HG03565 (cell line): ENCODE measurements around the gene ARAP1.

ENCODE experiments used
- ATAC-seq: cut with Tn5 transposase; IDR thresholded peaks from one replicate; pipeline ENCODE4 v1.9.1; 2021; ENCODE audit warnings: mild to moderate bottlenecking, moderate library complexity; ENCODE audit not compliant: unreplicated experiment

The ARAP1 gene

GRCh38 chr11:72705442-72706365, 46.5 kb downstream of the ARAP1 start:
- no peak for ATAC-seq

GRCh38 chr11:72704783-72705265, 47.4 kb downstream of the ARAP1 start:
- no peak for ATAC-seq

GRCh38 chr11:72704028-72704782, 48.0 kb downstream of the ARAP1 start:
- no peak for ATAC-seq

DNA sequence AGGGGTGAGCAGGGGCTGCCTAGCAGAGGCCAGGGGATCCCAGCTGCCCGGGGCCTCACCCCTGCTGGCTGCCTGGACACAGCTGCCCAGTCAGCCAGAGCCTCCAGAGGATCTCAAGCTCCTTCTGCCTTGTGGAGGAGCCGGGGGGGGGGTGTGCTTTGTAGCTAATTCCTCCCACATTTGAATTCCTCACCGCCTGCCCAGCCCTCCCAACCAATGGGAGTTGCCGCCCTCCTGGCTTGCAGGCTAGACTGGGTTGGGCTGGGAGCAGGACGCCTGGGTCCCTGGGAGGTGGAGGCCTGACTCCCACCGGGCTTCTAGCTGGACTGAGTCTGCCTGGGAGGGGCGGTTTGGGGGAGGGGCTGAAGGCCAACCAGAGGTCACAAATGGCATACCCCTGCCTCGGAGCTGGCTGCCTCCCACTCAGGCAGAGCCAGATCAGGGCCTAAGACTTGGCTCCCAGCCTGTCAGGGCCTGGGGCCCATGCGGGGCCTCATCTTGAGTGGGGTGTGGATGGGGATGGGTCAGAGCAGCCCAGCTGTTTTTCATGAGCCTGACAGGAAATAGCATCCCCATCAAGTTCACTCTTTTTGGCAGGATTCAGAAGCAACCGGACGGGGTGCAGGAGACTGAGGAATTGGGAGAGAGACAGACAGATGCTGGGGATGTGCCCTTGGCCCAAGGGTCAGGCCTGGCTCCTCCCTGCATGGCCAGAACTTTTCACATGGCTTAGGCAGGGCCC, 48.8 kb downstream of the ARAP1 start:
- ATAC-seq, result no peak

DNA sequence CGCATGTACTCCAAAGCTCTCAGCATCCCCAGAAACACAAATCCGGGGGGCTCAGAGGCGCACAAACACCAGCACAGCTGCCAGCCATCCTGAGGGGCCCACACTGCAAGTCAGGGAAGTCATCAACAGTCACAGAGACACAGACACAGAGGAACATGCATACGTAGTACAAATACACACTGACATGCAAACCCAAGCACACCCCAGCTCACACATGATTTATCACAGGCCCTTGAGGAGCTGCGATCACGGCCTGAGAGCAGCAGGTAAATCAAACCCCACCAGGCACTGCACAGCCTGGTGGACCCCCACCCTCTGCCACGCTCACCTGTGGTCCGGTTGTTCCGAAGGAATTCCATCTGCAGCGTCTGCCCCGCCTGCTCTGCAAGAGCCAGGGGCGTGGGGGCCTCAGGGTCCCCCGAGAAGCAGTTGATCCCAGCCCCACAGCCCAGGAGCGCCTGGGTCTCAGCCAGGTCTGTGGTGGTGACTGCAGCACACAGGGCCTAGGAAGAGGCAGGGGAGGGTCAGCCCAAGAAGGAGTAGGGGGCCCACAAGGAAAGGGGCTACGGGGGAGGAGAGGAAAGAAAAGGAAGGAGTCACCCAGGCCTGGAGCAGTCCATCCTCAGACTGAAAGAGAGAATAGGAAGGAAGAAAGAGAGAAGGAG, 49.5 kb downstream of the ARAP1 start:
- no peak for ATAC-seq

DNA sequence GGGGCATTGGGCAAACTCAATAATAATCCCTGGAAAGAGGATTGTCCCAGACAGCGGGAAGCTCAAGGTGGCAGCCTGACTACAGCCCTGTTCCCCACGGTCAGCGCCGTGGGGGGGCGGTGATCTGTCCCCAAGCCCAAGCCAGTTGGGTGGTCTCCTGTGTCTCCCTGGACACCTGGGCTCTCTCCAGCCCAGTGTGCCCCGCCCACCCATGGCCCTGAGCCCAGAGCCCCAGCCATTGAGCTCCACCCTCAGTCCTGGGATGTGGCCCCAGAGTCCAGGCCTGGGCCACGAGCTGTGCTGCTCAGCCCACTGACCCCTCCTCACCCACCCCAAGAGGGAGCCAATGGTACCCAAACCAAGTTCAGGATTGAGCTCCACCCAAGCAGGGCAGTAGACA, 50.1 kb downstream of the ARAP1 start:
- no peak for ATAC-seq

- no peak for ATAC-seq
Observed at GRCh38 chr11:72701466-72701865, 50.7 kb downstream of the ARAP1 start.

GRCh38 chr11:72700146-72700545, 52.1 kb downstream of the ARAP1 start:
- no peak for ATAC-seq

DNA sequence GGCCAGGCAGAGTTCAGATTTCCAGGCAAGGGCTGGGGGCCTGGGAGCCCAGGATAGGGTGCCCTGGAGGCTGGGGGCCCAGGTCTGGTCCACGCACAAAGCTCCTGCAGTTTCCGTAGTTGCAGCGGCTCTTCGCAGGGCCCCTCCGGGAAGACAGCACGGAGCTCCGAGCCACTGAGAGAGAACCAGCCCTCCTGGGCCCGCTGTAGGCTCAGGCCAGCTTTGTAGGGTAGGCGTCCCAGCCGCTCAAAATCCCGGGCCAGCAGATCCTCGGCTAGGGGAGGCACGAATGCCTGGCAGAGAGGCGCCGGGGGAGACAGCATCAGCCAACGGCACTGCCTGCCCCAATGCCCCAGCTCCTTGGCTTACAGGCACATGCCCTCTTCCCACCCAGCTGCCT, 54.4 kb downstream of the ARAP1 start:
- no peak for ATAC-seq

GRCh38 chr11:72696866-72697700, 55.1 kb downstream of the ARAP1 start:
- no peak for ATAC-seq

- no peak for ATAC-seq
Observed at GRCh38 chr11:72695354-72695753, 56.9 kb downstream of the ARAP1 start.

GRCh38 chr11:72693271-72693968, 58.8 kb downstream of the ARAP1 start:
- no peak for ATAC-seq

GRCh38 chr11:72692498-72693237, 59.5 kb downstream of the ARAP1 start:
- ATAC-seq, result no peak

- ATAC-seq, result no peak
Observed at GRCh38 chr11:72690166-72690565, 62.0 kb downstream of the ARAP1 start.

GRCh38 chr11:72688929-72689328, 63.3 kb downstream of the ARAP1 start:
- ATAC-seq, result no peak

DNA sequence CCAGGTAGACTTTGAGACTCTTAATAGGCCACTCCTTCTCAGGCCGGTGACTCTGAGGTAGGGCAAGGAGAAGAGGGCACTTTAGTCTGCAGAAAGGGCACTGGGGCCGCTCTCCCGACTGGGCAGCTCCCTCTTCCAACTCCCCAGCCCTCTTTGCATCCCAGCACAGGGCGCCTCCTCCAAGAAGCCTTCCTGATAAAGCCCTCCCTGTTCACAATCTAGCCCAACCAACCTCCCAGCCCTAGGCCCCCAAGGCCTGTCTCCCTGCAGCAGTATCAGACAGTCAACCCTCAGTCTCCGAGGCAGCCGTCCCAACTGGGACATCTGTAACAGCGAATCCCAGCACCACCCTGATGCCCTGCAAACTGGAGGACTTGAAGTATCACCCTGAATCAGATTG, 63.7 kb downstream of the ARAP1 start:
- ATAC-seq, result no peak

GRCh38 chr11:72687326-72687725, 64.9 kb downstream of the ARAP1 start:
- no peak for ATAC-seq

DNA sequence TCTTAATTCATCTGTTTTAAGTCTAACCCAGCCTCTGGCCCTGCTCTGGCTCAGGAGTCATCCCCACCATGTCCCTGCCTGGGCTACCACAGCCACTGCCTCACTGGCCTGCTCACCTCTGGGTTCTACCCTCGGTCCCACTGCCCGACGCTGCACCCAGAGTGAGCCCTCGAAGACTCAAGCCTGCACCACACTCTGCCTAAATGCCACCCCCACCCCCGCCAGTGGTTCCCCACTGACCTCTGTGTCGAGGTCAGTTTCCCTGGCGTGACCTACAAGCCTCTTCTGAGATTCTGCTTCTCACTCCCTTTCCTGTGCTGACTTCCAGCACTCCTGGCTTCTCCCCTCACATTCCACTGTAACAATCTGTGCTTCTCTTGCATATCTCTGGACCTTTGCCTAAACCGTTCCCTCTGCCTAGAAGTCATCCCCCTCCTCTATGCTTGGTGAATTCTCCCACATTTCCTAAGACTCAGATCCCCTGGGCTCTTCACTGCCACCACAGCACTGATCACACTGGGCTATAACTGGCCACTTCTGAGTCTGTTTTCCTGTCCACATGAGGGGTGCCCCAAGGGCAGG, 65.5 kb downstream of the ARAP1 start:
- ATAC-seq, result no peak
